ENCODE measurements around the gene SCN8A.

Gene SCN8A

DNA sequence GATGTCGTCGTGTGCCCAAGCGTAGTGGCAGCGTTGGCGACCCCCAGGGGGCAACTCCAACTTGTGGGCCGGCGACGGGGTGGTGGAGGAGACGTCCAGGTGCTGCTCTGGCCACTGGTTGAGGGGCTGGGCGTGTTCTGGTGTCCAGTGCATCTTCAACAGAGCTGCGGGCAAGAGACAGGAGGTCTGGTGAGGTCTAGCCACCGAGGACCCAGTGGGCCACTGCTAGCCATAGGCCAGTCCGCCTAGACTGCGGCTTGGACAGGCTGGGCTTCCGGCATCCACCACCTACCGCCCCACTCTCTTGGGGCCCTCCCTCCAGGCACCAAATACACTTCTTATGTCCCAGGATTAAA lies 231.2 kb downstream of the SCN8A start:
- H2AFZ ChIP-seq (ENCODE audit: low read length), result no peak overlapping the region
- no peaks in the 10 kb centered on the region for H3F3A ChIP-seq (ENCODE audit: insufficient read depth, low read length)
- no peak overlapping the region for H3K4me3 ChIP-seq (ENCODE audit: low read length)
- H3K9ac ChIP-seq (ENCODE audit: low read length), result no peak overlapping the region
- no peak for TF ChIP-seq EZH2phosphoT487 (IDR thresholded peaks at IDR 0.05; ENCODE audit: low read length)
- TF ChIP-seq EZH2 (optimal IDR thresholded peaks at IDR 0.05; ENCODE audit: low read depth, low read length), result no peak
- TF ChIP-seq, protein P1, sequence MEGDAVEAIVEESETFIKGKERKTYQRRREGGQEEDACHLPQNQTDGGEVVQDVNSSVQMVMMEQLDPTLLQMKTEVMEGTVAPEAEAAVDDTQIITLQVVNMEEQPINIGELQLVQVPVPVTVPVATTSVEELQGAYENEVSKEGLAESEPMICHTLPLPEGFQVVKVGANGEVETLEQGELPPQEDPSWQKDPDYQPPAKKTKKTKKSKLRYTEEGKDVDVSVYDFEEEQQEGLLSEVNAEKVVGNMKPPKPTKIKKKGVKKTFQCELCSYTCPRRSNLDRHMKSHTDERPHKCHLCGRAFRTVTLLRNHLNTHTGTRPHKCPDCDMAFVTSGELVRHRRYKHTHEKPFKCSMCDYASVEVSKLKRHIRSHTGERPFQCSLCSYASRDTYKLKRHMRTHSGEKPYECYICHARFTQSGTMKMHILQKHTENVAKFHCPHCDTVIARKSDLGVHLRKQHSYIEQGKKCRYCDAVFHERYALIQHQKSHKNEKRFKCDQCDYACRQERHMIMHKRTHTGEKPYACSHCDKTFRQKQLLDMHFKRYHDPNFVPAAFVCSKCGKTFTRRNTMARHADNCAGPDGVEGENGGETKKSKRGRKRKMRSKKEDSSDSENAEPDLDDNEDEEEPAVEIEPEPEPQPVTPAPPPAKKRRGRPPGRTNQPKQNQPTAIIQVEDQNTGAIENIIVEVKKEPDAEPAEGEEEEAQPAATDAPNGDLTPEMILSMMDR (IDR thresholded peaks at IDR 0.05; ENCODE audit: low read length), result no peak
- no peaks in the 10 kb centered on the region for H3K9me2 ChIP-seq (replicated peaks; ENCODE audit: insufficient read depth, low read length)
- H3K27ac ChIP-seq (ENCODE audit: low read length), result no peak overlapping the region
- H3K36me3 ChIP-seq (replicated peaks; ENCODE audit: insufficient read depth, low read length), result no peaks in the 10 kb centered on the region
- H3K4me2 ChIP-seq (ENCODE audit: low read depth, low read length), result no peak overlapping the region
- no peaks in the 10 kb centered on the region for H3K4me1 ChIP-seq (ENCODE audit: low read length)
- peaks cover 54% of the 10 kb centered on the region for H3K27me3 ChIP-seq (replicated peaks; ENCODE audit: insufficient read depth, low read length)
- no peak for DNase-seq
- no peaks in the 10 kb centered on the region for H3K79me2 ChIP-seq (ENCODE audit: low read length)
- H4K20me1 ChIP-seq (ENCODE audit: insufficient read depth, low read length), result no peaks in the 10 kb centered on the region
- H3K9me3 ChIP-seq (replicated peaks; ENCODE audit: insufficient read depth, low read length), result no peaks in the 10 kb centered on the region

DNA sequence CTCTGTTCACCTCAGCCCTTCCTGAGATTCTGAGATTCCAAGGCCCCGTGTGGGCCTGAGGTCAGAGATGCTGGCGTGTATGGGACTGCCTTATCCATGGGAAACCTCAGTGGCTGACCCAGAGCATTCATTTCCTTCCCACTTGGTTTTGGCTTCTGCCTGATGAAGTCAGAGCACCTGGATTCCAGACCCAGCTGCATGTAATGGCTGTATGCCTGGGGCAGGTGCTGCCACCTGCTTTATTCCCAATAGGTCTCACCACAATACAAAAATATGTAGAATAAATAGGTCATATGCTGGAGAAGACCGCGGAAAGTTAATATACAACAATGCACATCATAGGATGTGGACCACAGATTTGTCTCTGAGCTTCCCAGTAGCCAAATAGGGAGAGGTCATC lies 231.9 kb downstream of the SCN8A start:
- H3K4me2 ChIP-seq (ENCODE audit: low read depth, low read length), result no peak overlapping the region
- peaks cover 52% of the 10 kb centered on the region for H3K27me3 ChIP-seq (replicated peaks; ENCODE audit: insufficient read depth, low read length)
- H3K9ac ChIP-seq (ENCODE audit: low read length), result no peak overlapping the region
- H3K27ac ChIP-seq (ENCODE audit: low read length), result no peak overlapping the region
- no peaks in the 10 kb centered on the region for H4K20me1 ChIP-seq (ENCODE audit: insufficient read depth, low read length)
- no peak overlapping the region for H3K4me3 ChIP-seq (ENCODE audit: low read length)
- H3K4me1 ChIP-seq (ENCODE audit: low read length), result peaks cover 4% of the 10 kb centered on the region; the same call in 1 of the 2 replicates
- H3K9me3 ChIP-seq (replicated peaks; ENCODE audit: insufficient read depth, low read length), result no peaks in the 10 kb centered on the region
- H3K79me2 ChIP-seq (ENCODE audit: low read length), result no peaks in the 10 kb centered on the region
- H2AFZ ChIP-seq (ENCODE audit: low read length), result no peak overlapping the region
- no peaks in the 10 kb centered on the region for H3F3A ChIP-seq (ENCODE audit: insufficient read depth, low read length)
- TF ChIP-seq EZH2phosphoT487 (IDR thresholded peaks at IDR 0.05; ENCODE audit: low read length) (no peak), EZH2 (optimal IDR thresholded peaks at IDR 0.05; ENCODE audit: low read depth, low read length) (no peak)
- TF ChIP-seq, protein P1 (IDR thresholded peaks at IDR 0.05; ENCODE audit: low read length), result no peak
- H3K36me3 ChIP-seq (replicated peaks; ENCODE audit: insufficient read depth, low read length), result no peaks in the 10 kb centered on the region
- no peaks in the 10 kb centered on the region for H3K9me2 ChIP-seq (replicated peaks; ENCODE audit: insufficient read depth, low read length)
- DNase-seq, result no peak

DNA sequence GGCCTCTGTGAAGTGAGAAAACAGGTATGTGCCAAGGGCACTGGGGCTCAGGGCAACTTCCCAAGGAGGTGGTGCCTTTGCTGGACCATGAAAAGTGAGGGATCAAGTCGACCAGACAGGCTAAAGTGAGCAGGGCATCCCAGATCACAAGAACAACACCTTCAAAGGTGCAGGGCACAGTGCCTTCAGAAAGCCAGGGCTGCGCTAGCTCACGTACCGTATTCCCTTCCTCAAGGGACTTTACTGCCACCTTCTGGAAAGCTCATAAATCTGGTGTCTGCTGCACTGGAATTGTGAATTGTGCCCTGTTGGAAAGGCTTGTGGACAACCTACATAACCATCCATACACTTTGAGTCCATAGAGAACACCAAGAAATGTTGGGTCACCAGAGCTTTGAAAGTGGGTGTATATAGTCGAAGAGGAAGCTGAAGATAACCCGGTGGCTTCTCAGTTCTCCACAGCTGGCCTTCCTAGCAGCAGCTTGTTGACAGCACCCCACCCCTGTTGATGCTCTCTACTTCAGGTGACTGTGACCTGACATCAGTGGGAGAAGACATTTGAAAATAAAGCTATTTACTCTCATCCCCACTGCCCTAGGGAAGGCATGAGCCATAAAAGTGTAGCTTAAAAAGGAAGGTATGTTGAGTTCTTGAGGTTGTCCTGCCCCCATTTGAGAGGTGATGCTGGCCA lies 233.0 kb downstream of the SCN8A start:
- Histone ChIP-seq H3K4me3 (ENCODE audit: low read length) (no peak overlapping the region), H3K9me3 (replicated peaks; ENCODE audit: insufficient read depth, low read length) (no peaks in the 10 kb centered on the region), H3K27ac (ENCODE audit: low read length) (no peak overlapping the region), H3K9me2 (replicated peaks; ENCODE audit: insufficient read depth, low read length) (no peaks in the 10 kb centered on the region), H3F3A (ENCODE audit: insufficient read depth, low read length) (no peaks in the 10 kb centered on the region), H3K4me1 (ENCODE audit: low read length) (peaks cover 8% of the 10 kb centered on the region; the same call in 1 of the 2 replicates), H4K20me1 (ENCODE audit: insufficient read depth, low read length) (no peaks in the 10 kb centered on the region), H3K36me3 (replicated peaks; ENCODE audit: insufficient read depth, low read length) (no peaks in the 10 kb centered on the region), H3K27me3 (replicated peaks; ENCODE audit: insufficient read depth, low read length) (peaks cover 62% of the 10 kb centered on the region), H2AFZ (ENCODE audit: low read length) (no peak overlapping the region), H3K9ac (ENCODE audit: low read length) (no peak overlapping the region), H3K79me2 (ENCODE audit: low read length) (no peaks in the 10 kb centered on the region), H3K4me2 (ENCODE audit: low read depth, low read length) (no peak overlapping the region)
- TF ChIP-seq EZH2phosphoT487 (IDR thresholded peaks at IDR 0.05; ENCODE audit: low read length) (no peak), EZH2 (optimal IDR thresholded peaks at IDR 0.05; ENCODE audit: low read depth, low read length) (no peak)
- TF ChIP-seq, protein P1 (IDR thresholded peaks at IDR 0.05; ENCODE audit: low read length), result peak; percentile 48
- DNase-seq, result peak; percentile 36

Measured in MM.1S (cell line).